Stimulated activated CD4-positive, alpha-beta T cell treated with anti-CD3 and anti-CD28 coated beads, Interleukin-12 subunit alpha, Interleukin-12 subunit beta, amount 100 ng/mL, for 48 hours (primary cell): ENCODE results near the gene MEP1A.

Experiments used
- DNase-seq, 3 donors: peaks; one replicate each; pipeline ENCODE4 v3.0.0-alpha.2; 2020; ENCODE audit warnings: low read depth in 2 of 3, low spot score in 1 of 3

The MEP1A gene

GRCh38 chr6:46776070-46776712 is 17.0 kb upstream of the MEP1A start:
- no peak for DNase-seq

- no peak for DNase-seq
Observed at GRCh38 chr6:46777476-46778346, 15.5 kb upstream of the MEP1A start.

GRCh38 chr6:46781478-46782378 is 11.5 kb upstream of the MEP1A start:
- DNase-seq: peak; percentile 4 to 35 (median 22)

- DNase-seq: no peak
Observed at GRCh38 chr6:46784535-46784934, 8.7 kb upstream of the MEP1A start.

DNA sequence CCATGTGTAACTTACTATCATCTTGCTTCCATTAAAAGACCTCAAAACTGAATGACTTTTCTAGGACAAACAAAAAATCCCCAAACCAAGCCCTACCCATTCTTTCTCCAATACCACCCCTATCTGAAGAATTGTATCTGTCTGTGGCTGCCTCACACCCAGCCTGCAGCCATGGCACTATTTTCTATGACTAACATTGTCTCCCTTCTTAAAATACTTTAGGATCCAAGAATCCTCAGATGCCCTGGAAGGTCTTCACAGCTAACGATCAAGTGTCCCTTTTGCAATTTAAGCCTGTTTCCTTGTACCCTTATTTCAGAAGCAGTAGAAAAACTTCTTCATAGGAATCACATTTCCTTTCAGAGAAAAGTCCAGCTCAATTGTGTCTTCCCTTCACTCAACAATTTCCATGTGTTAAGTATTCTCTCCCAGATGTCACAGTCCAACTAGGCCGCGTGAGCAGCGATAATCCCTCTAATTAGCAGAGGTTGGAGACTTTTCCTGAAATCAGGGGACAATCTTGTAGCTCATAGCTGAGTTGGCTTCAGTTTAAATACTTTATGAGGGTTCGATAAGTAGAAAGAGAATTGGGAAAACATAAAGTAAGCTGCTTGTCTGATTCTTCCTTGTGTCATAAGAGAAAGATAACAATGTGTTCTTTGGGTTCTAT is 5.2 kb upstream of the MEP1A start:
- no peak for DNase-seq

- DNase-seq: no peak
Observed at GRCh38 chr6:46788791-46789190, 4.4 kb upstream of the MEP1A start.

DNA sequence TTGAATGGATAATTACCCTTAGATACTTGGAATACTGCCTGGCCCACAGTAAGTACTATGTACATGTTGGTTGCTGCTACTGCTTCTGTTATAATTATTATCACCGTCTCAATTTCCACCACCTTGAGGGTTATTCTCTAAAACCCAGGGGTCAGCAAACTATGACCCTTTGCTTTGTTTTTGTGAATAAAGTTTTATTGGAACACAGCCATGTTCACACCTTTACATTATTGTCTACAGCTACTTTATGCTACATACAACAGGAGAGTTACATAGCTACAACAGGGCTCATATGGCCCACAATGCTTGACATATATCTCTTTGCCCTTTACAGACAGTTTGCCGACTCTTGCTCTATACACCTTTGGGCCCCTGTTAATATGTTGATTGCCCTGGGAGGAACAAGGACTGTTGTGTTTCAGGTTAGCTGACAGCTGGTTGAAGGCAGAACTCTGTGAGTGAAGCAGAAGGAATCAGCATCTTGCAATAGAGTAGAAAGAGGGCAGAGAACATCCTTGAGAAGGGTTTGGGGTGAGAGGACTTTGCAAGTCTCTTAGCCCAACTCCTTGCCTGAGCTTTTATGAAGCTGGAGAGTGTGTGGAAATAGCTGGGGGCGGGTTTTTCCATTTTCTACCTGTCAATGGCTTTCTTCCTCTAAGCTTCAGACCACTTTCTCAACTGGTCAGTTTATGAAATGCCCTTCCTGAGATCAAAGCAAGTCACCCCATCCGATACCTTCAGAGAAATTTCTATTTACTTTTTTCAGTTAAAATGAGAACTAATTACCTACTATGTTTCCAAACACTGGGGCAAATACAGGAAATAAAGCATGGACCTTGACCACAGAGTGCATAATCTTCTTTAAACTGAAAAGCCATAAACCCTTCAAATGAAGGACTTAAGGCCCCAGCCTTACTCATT is 3.5 kb upstream of the MEP1A start:
- DNase-seq: no peak

DNA sequence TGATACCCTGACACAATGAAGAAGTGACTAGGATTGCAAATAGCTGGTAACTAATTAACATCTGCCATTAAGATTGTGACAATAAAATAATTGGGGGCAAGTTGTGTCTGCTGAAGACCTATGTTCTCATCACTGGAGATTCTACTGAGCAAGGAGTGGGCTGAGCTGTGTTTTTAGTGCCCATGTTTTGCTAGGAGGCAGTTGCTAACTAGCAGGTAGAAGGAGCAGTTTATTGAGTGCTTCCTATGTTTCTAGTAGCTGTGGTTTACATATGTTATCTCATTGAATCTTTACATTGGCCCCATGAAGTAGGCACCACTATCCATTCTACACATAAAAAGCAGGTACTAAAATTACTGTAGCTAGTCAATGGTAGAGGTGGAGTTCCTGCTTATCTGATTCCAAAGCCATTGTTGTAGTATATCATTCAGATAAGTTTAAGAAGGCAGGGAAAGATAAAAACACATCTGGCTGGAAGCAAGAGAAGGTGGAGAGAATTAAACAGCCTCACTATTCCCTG is 2.8 kb upstream of the MEP1A start:
- no peak for DNase-seq

DNA sequence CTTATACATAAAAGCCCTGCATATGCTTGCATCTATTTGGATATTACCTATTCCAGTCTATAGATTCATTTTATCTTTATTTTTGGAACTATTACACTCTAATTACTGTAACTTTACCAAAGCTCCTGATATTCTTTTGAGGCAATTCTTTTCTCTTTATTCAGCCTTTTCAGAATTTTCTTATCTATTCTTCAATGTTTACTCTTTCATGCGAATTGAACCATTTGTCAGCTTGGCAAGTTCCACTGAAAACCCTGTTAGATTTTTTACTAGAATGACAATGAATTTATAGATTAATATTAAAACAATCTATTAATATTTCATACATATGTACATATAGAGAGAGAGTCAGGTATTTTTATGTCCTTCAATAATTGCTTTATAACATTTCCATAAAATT is 554 bp upstream of the MEP1A start:
- DNase-seq: no peak

- DNase-seq: no peak
Observed at GRCh38 chr6:46794068-46794467, 879 bp downstream of the MEP1A start.

DNA sequence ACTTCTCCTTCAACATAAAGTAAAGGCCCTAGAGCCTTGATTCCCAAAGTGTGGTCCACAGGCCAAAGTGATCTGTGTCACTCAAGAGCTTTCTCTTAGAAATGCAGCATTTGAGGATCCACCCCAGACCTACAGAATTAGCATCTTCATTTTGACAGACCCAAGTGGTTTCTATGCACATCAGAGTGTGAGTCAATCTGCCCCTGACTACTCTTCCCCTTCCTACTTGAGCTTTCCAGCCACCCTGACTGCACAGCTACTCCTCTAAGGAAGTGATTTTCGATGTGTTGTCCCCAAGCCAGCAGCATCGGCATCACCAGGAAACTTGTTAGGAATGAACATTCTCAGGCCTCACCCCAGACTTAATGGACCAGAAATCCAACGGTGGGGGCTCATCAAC is 2.6 kb downstream of the MEP1A start:
- no peak for DNase-seq

GRCh38 chr6:46796848-46797580 is 3.8 kb downstream of the MEP1A start:
- no peak for DNase-seq

DNA sequence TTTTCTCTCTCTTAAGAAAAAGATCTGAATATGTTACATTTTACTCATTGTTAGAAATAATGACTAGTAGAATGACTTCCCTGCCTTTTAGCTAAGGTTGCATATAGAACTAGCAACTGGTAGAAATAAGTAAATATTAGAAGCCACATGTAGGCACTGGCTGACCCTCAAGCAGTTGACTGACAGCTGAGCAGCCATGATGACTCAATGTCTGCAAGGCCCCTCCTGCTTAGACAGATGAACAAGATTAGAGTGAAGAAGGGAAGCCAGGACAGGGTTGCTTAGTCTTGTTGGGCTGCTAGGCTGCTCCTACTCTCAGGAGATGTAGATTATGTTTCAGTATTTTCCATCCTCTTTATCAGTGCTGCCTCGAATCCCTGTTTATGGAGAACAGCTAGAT is 6.5 kb downstream of the MEP1A start:
- no peak for DNase-seq

DNA sequence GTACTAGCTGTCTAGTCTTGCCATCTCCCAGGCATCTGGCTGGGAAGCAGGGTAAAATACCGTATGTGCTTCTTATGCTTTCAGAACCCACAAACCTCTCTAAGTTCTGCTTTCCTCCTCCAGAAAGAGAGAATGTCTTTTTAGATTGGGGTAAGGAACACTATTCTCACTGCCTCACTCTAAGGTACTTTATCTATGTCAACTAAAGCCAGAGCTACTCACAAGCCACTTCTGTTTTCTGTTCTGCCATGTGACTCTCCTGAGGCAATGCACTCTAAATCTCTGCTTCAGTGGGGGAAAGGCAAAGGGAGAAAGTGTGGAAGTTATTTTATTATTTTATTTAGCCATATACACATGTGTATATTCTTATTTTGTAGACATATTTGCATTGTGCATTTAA is 15.6 kb downstream of the MEP1A start:
- DNase-seq: no peak

- DNase-seq: no peak
Observed at GRCh38 chr6:46815130-46815529, 21.9 kb downstream of the MEP1A start.

DNA sequence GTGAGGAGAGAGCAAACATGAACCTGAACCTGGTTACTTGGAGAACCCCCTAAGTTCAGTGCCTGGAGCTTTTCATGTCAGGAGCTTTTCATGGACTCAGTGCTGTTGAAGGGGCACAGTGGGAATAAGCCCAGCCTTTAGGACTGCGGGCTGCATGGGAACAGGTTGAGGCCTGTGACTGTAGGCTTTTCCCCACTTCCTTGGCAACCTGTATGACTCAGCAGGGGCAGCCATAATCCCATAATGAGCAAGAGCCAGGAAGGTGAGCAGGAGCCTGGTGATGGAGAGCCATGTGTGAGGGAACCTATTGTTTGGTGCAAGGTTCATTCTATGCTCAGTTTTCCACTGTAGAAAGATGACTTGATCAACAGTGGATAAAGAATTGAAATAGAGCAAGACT is 23.4 kb downstream of the MEP1A start:
- no peak for DNase-seq

- DNase-seq: no peak
Observed at GRCh38 chr6:46819561-46819960, 26.4 kb downstream of the MEP1A start.

GRCh38 chr6:46821458-46821881 is 28.3 kb downstream of the MEP1A start:
- DNase-seq: no peak

DNA sequence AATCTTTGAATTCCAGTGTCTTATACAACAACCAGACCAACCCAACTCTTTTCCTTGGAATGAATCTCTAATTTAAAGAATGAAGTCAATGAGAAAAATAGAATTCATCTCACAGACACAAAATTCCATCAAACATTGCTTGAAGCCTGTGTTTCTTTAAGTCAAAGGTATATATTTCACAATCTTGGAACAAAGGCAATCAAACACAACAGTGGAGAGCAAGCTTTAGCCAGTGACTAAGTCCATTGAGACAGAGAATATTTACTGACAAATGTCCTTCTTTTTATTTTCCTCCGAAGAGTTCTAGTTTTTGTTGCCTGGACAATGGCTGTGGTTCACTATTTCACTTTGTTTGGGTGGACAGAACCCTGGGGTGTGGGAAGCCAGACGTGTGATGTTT is 35.8 kb downstream of the MEP1A start:
- no peak for DNase-seq
